Right ventricle myocardium superior (tissue), 1 donor: ENCODE measurements around the gene MYO1D. TPM values are rescaled to one million over a fixed set of nuclear protein-coding genes. Genes with fewer than 3 reads are reported as not detected.
"Not testable (repeated sequence)": the region's sequence is repeated elsewhere in the genome, so short reads cannot be mapped to it uniquely, and the experiment has no call there.

Source experiments
- ATAC-seq: fragments of 200-7000 bp; cut with Tn5 transposase; one replicate; pipeline ENCODE4 v1.9.1; 2020; ENCODE audit warnings: mild to moderate bottlenecking; ENCODE audit not compliant: poor library complexity
- DNase-seq: peaks from one replicate; pipeline ENCODE4 v3.0.0-alpha.2; 2020
- intact Hi-C: fragments of 100-400 bp; cut with DNase I; formaldehyde crosslinking; loops from one replicate; pipeline ENCODE4 v1.11.2; 2022
- total RNA-seq: library from RNA; stranded (reverse); fragmentation: NEBNext Ultra II Directional; extraction: Animal tissue kit (Norgen Biotek cat#: 25700); gene quantifications from one replicate; pipeline ENCODE4 v1.2.1, GENCODE V29; 2021
- donor health status: DM: no; HTN: yes; CAD: no; lungs with severe emphysema.

Gene MYO1D
- total RNA-seq, 1 donor from 2014 or later: 3.8 TPM

- ATAC-seq: no peak
- intact Hi-C loops: loop anchor here (10.0 kb wide), 1 partner anchor 117 kb away; no protein-coding TSS in a partner anchor
- DNase-seq: no peak
Observed at GRCh38 chr17:32901743-32902142, 24.8 kb upstream of the MYO1D start.

- intact Hi-C loops: loop anchor here (10.0 kb wide), 1 partner anchor 115 kb away; no protein-coding TSS in a partner anchor
- ATAC-seq (no peak), DNase-seq (no peak)
Observed at GRCh38 chr17:32899236-32900013, 22.5 kb upstream of the MYO1D start.

- ATAC-seq (peak; percentile 21), DNase-seq (no peak)
- intact Hi-C loops: no loop called here
Observed at GRCh38 chr17:32896647-32897258, 19.8 kb upstream of the MYO1D start.

GRCh38 chr17:32894245-32894644, 17.3 kb upstream of the MYO1D start:
- ATAC-seq: no peak
- DNase-seq: no peak
- intact Hi-C loops: no loop called here

GRCh38 chr17:32887410-32887809, 10.5 kb upstream of the MYO1D start:
- DNase-seq, intact Hi-C loops, ATAC-seq: not testable (repeated sequence)

- DNase-seq, ATAC-seq, intact Hi-C loops: not testable (repeated sequence)
Observed at GRCh38 chr17:32886951-32887350, 10.0 kb upstream of the MYO1D start.

GRCh38 chr17:32882734-32883133, 5.8 kb upstream of the MYO1D start:
- no peak for DNase-seq
- ATAC-seq: no peak
- intact Hi-C loops: no loop called here

- ATAC-seq: no peak
- DNase-seq: no peak
- intact Hi-C loops: no loop called here
Observed at GRCh38 chr17:32882029-32882428, 5.1 kb upstream of the MYO1D start.

GRCh38 chr17:32880671-32881453, 3.9 kb upstream of the MYO1D start:
- intact Hi-C loops: no loop called here
- DNase-seq (no peak), ATAC-seq (no peak)

- ATAC-seq (no peak), DNase-seq (no peak)
- intact Hi-C loops: loop anchor here (5.0 kb wide), 1 partner anchor 97 kb away; no protein-coding TSS in a partner anchor
Observed at GRCh38 chr17:32879134-32879533, 2.2 kb upstream of the MYO1D start.

- intact Hi-C loops: loop anchor here (5.0 kb wide), 1 partner anchor 96 kb away; no protein-coding TSS in a partner anchor
- DNase-seq: peak; percentile 43
- ATAC-seq: no peak
Observed at GRCh38 chr17:32878211-32878610, 1.3 kb upstream of the MYO1D start.

GRCh38 chr17:32877164-32877764, 340 bp upstream of the MYO1D start:
- intact Hi-C loops: loop anchor here (5.0 kb wide), 1 partner anchor 95 kb away; no protein-coding TSS in a partner anchor
- ATAC-seq: peak; percentile 100
- DNase-seq: peak; percentile 95

GRCh38 chr17:32875923-32876416, 954 bp downstream of the MYO1D start:
- DNase-seq (no peak), ATAC-seq (no peak)
- intact Hi-C loops: loop anchor here (5.0 kb wide), 1 partner anchor 94 kb away; no protein-coding TSS in a partner anchor

GRCh38 chr17:32875230-32875917, 1.6 kb downstream of the MYO1D start:
- ATAC-seq: no peak
- DNase-seq: no peak
- intact Hi-C loops: loop anchor here (5.0 kb wide), 1 partner anchor 93 kb away; no protein-coding TSS in a partner anchor

- ATAC-seq (no peak), DNase-seq (no peak)
- intact Hi-C loops: no loop called here
Observed at GRCh38 chr17:32873114-32873513, 3.8 kb downstream of the MYO1D start.

- no peak for DNase-seq
- intact Hi-C loops: no loop called here
- peak; percentile 24 for ATAC-seq
Observed at GRCh38 chr17:32871746-32872145, 5.2 kb downstream of the MYO1D start.

GRCh38 chr17:32870969-32871368, 6.0 kb downstream of the MYO1D start:
- intact Hi-C loops: no loop called here
- DNase-seq: no peak
- ATAC-seq: no peak
